OCI-LY7 (cell line): ENCODE data around the gene LAMA2. TPM values are rescaled to one million over a fixed set of nuclear protein-coding genes. Genes with fewer than 3 reads are reported as not detected.

ENCODE experiments used
- BruUV-seq: library from RNA; stranded (reverse); fragments of 400-500 nt; replicated peaks from 2 replicates; lab custom pipeline; 2021; lab: Mats Ljungman, UMichigan
- CTCF ChIA-PET: fragments of 300-600 bp; sonication (Branson Sonifier 250); formaldehyde crosslinking; loops from one replicate; lab custom pipeline; 2022; ENCODE audit warnings: antibody characterized with exemption; ENCODE audit not compliant: unreplicated experiment; lab: Charles Lee
- POLR2A ChIA-PET: fragments of 300-600 bp; sonication (Branson Sonifier 250); formaldehyde crosslinking; loops from one replicate; lab custom pipeline; 2022; ENCODE audit warnings: antibody characterized with exemption; lab: Charles Lee
- DNase-seq: peaks from one replicate; pipeline ENCODE4 v3.0.0-alpha.2; 2015; ENCODE audit warnings: low spot score
- H2AFZ ChIP-seq: fragments of 200-600 bp; sonication (generic), shearing (Covaris generic); 2 replicates; pipeline ENCODE4 v1.6.1; 2014; ENCODE audit warnings: mild to moderate bottlenecking, antibody characterized with exemption, low read length, moderate library complexity
- H3K27ac ChIP-seq: fragments of 200-600 bp; sonication (generic); 2 replicates; pipeline ENCODE4 v1.5.1; 2014; ENCODE audit warnings: mixed run types, low read depth, mild to moderate bottlenecking, moderate library complexity, low read length, inconsistent platforms; ENCODE audit not compliant: poor library complexity, severe bottlenecking
- H3K36me3 ChIP-seq: fragments of 200-600 bp; sonication (generic); 2 replicates; pipeline ENCODE4 v1.6.1; 2014; ENCODE audit warnings: mild to moderate bottlenecking, antibody characterized with exemption, low read length, moderate library complexity, mixed read lengths; ENCODE audit not compliant: insufficient read depth
- H3K4me1 ChIP-seq: fragments of 200-600 bp; sonication (generic); 2 replicates; pipeline ENCODE4 v1.5.1; 2014; ENCODE audit warnings: mild to moderate bottlenecking, low read length; ENCODE audit not compliant: insufficient read depth, poor library complexity, severe bottlenecking
- H3K4me2 ChIP-seq: fragments of 200-600 bp; sonication (generic); 2 replicates; pipeline ENCODE4 v1.6.1; 2014; ENCODE audit warnings: mild to moderate bottlenecking, low read length
- H3K4me3 ChIP-seq: fragments of 200-600 bp; sonication (generic); 2 replicates; pipeline ENCODE4 v1.5.1; 2014; ENCODE audit warnings: mild to moderate bottlenecking, low read depth, low read length; ENCODE audit not compliant: poor library complexity, severe bottlenecking
- H3K79me2 ChIP-seq: fragments of 200-600 bp; sonication (generic); 2 replicates; pipeline ENCODE4 v1.6.1; 2016; ENCODE audit warnings: low read depth, mild to moderate bottlenecking, low read length, moderate library complexity, mixed read lengths; ENCODE audit not compliant: insufficient read depth
- H3K9me2 ChIP-seq: fragments of 200-600 bp; sonication (generic); 2 replicates; pipeline ENCODE4 v1.6.1; 2016; ENCODE audit warnings: mild to moderate bottlenecking, low read length, mixed read lengths; ENCODE audit not compliant: insufficient read depth
- H3K9me3 ChIP-seq: fragments of 200-600 bp; sonication (generic); 2 replicates; pipeline ENCODE4 v1.6.1; 2014; ENCODE audit warnings: mild to moderate bottlenecking, mixed run types, low read length, mixed read lengths
- H4K20me1 ChIP-seq: fragments of 200-600 bp; sonication (generic); 2 replicates; pipeline ENCODE4 v1.6.1; 2014; ENCODE audit warnings: mild to moderate bottlenecking, antibody characterized with exemption, low read length, moderate library complexity, mixed read lengths; ENCODE audit not compliant: insufficient read depth
- EZH2phosphoT487 ChIP-seq: fragments of 200-600 bp; sonication (generic); IDR thresholded peaks from 2 replicates; pipeline ENCODE4 v1.6.1; 2018; ENCODE audit warnings: low read depth, borderline replicate concordance, mild to moderate bottlenecking, mixed run types, antibody characterized with exemption, low read length, moderate library complexity, mixed read lengths
- intact Hi-C: fragments of 100-400 bp; cut with micrococcal nuclease; formaldehyde crosslinking; loops from one replicate; pipeline ENCODE4 v1.10.0; 2022; ENCODE audit not compliant: unreplicated experiment
- total RNA-seq, 2 experiments: library from RNA; depleted of rRNA in 1 of 2; stranded (reverse); fragments of >200 nt in 1 of 2; shearing (Covaris generic) in 1 of 2; gene quantifications; 2 replicates each; pipeline ENCODE4 v1.2.3, GENCODE V29; 2014 to 2022
- TF ChIP-seq, protein P1 (sequence below): fragments of 200-600 bp; sonication (generic); conservative IDR thresholded peaks from 2 replicates; pipeline ENCODE4 v1.5.1; 2014; ENCODE audit warnings: mild to moderate bottlenecking, antibody characterized with exemption, low read length, moderate library complexity, mixed read lengths

The LAMA2 gene
- total RNA-seq, 2 experiments from 2014 or later: not detected

GRCh38 chr6:128888444-128889175, 5.7 kb downstream of the LAMA2 start:
- CTCF ChIA-PET: no interaction called here
- TF ChIP-seq EZH2phosphoT487: no peak

DNA sequence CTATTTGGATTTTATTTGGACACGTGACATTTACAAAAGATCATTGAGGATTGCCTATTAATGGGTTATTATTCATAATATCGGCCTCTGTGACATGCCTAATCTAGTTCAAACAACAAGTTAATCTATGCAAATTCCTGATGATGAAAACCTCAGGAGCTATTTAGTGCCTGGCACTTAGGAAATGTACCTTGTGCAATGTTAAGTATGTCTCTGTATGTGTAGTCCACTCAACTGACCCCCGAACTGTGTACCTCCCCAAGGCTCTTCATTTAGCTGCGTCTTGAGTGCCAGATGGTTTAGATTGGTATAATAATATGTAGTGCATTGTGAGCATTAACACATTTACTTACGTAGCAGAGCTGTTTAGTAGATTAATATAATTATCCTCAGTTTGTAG, 6.9 kb downstream of the LAMA2 start:
- Histone ChIP-seq H3K4me2 (no peak overlapping the region), H3K79me2 (no peaks in the 10 kb centered on the region), H3K36me3 (no peaks in the 10 kb centered on the region), H3K9me3 (no peaks in the 10 kb centered on the region), H3K4me3 (no peak overlapping the region), H3K4me1 (no peaks in the 10 kb centered on the region), H3K27ac (no peak overlapping the region), H3K9me2 (no peaks in the 10 kb centered on the region), H4K20me1 (no peaks in the 10 kb centered on the region), H2AFZ (no peak overlapping the region)
- TF ChIP-seq, protein P1, sequence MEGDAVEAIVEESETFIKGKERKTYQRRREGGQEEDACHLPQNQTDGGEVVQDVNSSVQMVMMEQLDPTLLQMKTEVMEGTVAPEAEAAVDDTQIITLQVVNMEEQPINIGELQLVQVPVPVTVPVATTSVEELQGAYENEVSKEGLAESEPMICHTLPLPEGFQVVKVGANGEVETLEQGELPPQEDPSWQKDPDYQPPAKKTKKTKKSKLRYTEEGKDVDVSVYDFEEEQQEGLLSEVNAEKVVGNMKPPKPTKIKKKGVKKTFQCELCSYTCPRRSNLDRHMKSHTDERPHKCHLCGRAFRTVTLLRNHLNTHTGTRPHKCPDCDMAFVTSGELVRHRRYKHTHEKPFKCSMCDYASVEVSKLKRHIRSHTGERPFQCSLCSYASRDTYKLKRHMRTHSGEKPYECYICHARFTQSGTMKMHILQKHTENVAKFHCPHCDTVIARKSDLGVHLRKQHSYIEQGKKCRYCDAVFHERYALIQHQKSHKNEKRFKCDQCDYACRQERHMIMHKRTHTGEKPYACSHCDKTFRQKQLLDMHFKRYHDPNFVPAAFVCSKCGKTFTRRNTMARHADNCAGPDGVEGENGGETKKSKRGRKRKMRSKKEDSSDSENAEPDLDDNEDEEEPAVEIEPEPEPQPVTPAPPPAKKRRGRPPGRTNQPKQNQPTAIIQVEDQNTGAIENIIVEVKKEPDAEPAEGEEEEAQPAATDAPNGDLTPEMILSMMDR: no peak
- TF ChIP-seq EZH2phosphoT487: no peak
- DNase-seq: no peak
- intact Hi-C loops: no loop called here
- POLR2A ChIA-PET: no interaction called here
- no TSS peak for BruUV-seq
- CTCF ChIA-PET: no interaction called here

More at GRCh38 chr6:128888444-128889175, 5.7 kb downstream of the LAMA2 start:
- Histone ChIP-seq H3K9me3 (no peaks in the 10 kb centered on the region), H3K4me3 (no peak overlapping the region), H3K9me2 (no peaks in the 10 kb centered on the region), H2AFZ (no peak overlapping the region), H4K20me1 (no peaks in the 10 kb centered on the region), H3K27ac (no peak overlapping the region), H3K4me2 (no peak overlapping the region), H3K36me3 (no peaks in the 10 kb centered on the region), H3K79me2 (no peaks in the 10 kb centered on the region), H3K4me1 (no peaks in the 10 kb centered on the region)
- no peak for DNase-seq
- POLR2A ChIA-PET: no interaction called here
- intact Hi-C loops: no loop called here
- no TSS peak for BruUV-seq

- no peak overlapping the region for H2AFZ ChIP-seq
- no peaks in the 10 kb centered on the region for H3K36me3 ChIP-seq
- no peak overlapping the region for H3K4me3 ChIP-seq
- H3K79me2 ChIP-seq: no peaks in the 10 kb centered on the region
- H3K9me2 ChIP-seq: no peaks in the 10 kb centered on the region
- H4K20me1 ChIP-seq: no peaks in the 10 kb centered on the region
- H3K27ac ChIP-seq: no peak overlapping the region
- H3K4me1 ChIP-seq: no peaks in the 10 kb centered on the region
- H3K9me3 ChIP-seq: no peaks in the 10 kb centered on the region
- ChIA-PET POLR2A (interaction anchor here (0.6 to 1.6 kb wide), 2 partner anchors 8 to 12 kb away, joined by 3 to 4 read pairs; no protein-coding TSS in a partner anchor), CTCF (no interaction called here)
- TF ChIP-seq, protein P1: no peak
- no peak for TF ChIP-seq EZH2phosphoT487
- no peak for DNase-seq
- no peak overlapping the region for H3K4me2 ChIP-seq
- intact Hi-C loops: no loop called here
- BruUV-seq: no TSS peak
These were observed 9.1 kb downstream of the LAMA2 start for GRCh38 chr6:128892079-128892478.
